Measurements from ENCODE around the gene INPP4B.

- TF ChIP-seq CTCF (IDR thresholded peaks at IDR 0.05; ENCODE audit: low read depth, low read length) (no peak), EZH2phosphoT487 (IDR thresholded peaks at IDR 0.05; ENCODE audit: low read depth) (no peak)
Measured at GRCh38 chr4:142345924-142346323, 500.2 kb downstream of the INPP4B start.
